HG03469 (cell line): ENCODE results near the gene FOXO3.
"Not testable (repeated sequence)": the region's sequence is repeated elsewhere in the genome, so short reads cannot be mapped to it uniquely, and the experiment has no call there.

Experiments used
- ATAC-seq: cut with Tn5 transposase; IDR thresholded peaks from one replicate; pipeline ENCODE4 v1.9.1; 2021; ENCODE audit warnings: mild to moderate bottlenecking, moderate library complexity, moderate number of reproducible peaks; ENCODE audit not compliant: unreplicated experiment

The FOXO3 gene

GRCh38 chr6:108560463-108561308, at the start of gene FOXO3:
TSS of gene FOXO3 (plus strand) at chr6:108560917. CDS start at chr6:108561209, 292 bp downstream.
- no peak for ATAC-seq

DNA sequence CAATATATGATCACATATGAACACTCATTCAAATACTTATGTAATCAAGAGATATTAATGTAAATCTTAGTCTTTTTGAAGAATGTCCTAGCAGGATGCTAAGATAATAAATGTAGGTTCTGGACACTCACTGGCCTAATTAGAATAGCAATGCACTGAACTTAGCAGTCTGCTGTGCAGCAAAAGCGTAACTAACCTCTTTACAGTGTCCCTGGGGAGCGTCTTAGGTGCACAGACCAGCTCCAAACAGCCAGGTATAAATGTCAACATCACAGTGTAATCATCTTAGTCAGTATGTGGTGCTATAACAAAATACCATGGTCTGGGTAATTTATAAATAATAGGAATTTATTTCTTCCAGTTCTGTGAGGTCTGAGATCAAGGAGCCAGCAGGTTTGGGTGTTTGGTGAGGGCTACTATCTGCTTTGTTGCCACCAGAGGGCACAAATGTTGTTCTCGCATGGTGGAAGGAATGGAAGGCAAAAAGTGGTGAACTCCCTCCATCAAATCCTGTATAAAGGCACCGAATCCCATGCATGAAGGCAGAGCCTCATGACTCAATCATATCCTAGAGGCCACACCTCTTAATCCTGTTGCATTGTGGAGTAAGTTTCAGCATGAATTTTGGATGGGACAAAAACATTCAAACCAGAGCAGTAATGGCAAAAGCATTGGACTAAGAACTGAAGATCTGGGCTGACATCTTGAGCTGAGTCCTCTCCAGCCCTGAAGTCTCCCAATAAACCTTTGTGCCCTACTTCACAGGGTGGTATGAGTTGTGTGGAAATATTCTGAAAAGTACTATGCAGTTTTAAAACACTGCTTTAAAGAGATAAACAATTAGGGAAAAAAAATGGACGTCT, 41.8 kb upstream of the FOXO3 start:
- ATAC-seq: no peak

DNA sequence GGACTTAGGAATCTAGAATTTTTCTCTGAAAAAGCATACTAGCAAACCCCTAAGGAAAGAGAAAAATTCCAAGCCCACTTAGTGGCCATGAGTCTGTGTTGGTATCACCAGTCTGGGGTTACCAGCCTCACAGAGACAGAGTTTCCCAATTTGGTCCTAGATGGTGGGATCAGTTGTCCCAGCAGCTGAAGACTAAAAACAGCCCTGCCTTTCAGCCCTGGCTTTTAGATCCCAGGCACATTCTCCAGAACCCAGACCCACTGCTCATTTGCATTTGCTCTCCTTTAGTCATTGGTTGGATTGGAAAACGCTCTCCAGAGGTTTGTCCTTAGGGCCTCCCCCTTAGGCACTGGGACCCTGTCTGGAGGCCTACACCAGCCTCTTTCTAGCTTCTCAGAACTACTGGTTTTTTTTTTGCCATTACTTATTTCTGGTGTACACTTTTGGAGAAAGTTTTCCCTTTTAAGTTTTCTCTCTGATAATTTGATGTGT, 39.1 kb upstream of the FOXO3 start:
- ATAC-seq: no peak

GRCh38 chr6:108523697-108524096, 37.0 kb upstream of the FOXO3 start:
- ATAC-seq: no peak

DNA sequence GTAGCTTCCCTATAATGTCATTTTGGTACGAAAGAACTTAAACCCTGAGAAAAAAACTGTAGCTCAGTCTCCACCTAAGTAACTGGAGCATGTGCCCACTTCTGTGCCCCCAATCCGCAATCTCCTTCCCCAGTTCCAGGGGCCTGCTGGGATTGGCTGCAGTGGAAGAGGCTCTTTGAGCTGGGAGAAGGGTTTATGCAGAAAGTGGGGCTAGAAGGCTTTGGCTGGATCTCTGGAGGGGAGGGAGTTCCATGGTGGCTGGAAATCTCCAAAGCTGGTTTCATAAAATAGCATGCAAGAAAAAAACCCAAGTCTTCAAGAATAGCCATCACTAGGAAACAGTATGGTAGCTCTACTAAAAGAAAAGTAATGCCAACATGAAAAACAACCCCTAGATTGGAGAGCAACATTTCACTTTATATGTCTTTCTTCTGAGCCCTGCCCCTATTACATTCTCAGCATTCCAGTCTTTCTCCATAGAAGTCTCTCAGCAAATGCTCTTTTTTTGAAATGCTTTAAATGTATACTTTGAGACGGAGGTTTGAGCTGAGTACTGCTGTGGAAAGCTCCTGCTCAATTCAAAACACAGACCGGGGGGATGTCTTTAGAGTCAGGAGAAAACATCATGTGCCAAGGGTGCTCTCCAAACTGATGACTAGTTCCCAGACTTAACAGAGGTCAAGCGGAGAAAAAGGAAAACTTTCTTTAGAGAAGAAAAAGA, 36.0 kb upstream of the FOXO3 start:
- ATAC-seq: no peak

DNA sequence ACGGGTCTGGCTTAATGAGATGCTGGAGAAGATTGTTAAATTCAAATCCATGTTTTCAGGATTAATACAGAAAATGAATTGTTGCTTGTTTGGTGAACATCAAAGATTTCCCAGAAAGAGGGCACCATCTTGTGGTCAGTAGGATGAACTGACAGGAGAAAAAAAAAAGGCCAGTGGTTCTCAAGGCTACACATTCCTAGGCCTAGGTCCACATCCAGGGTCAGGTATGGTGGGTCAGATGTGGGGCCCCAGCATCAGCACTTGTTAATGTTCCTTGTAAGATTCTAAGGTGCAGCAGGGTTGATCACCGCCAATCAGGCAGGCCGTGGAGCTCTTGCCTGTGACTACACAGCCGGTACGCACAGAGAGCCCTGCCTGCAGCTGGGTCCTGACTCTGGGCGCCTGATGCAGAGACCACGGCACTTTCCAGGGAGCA, 34.0 kb upstream of the FOXO3 start:
- no peak for ATAC-seq

DNA sequence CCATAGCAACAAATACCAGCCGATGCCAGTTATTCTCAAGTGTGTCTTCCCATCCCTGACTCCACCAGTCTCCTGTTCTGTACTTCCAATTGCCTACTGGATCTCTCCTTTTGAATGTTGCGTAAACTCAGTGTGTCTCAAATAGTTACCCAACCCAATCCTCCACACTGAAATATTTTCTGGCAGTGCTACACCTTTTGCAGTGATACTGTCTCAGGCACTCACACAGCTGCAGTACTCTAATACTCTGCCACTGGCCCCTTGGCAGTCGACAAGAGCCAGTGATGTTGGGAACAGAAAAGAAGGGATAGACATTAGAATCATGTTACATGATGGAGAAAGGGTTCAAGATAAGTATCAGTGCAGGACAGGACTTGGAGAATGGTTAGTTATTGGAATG, 31.8 kb upstream of the FOXO3 start:
- no peak for ATAC-seq

- no peak for ATAC-seq
These were observed 29.4 kb upstream of the FOXO3 start for GRCh38 chr6:108531332-108531731.

DNA sequence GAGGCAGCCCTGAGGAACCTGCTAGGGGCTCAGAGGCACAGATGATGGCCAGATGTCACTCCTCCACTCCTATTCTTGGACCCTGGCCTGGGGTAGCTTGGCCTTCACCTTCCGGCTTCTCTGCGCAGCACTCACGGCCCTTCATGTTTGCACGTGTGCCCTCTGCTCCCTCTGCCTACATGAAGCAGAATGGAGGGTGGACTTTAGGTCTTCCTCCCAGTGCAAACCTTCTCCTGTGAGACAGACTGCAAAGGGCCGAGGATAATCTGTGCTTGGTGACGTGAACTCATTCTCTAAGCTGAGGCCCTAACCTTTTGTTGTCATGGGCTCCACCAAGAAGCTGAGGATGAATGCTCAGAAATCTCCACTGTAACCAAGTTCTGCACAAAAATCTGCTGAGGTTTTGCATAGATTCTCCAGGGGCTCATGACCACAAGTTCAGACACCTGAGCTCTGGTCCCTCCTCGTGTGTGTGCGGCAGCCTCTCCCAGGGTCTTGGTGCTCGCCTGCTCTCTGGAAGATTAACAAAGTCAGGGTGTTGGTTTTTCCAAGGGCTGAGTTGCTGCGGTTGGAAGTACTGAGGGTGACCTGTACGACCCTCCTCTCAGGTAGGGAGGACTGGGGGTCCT, 25.5 kb upstream of the FOXO3 start:
- no peak for ATAC-seq

DNA sequence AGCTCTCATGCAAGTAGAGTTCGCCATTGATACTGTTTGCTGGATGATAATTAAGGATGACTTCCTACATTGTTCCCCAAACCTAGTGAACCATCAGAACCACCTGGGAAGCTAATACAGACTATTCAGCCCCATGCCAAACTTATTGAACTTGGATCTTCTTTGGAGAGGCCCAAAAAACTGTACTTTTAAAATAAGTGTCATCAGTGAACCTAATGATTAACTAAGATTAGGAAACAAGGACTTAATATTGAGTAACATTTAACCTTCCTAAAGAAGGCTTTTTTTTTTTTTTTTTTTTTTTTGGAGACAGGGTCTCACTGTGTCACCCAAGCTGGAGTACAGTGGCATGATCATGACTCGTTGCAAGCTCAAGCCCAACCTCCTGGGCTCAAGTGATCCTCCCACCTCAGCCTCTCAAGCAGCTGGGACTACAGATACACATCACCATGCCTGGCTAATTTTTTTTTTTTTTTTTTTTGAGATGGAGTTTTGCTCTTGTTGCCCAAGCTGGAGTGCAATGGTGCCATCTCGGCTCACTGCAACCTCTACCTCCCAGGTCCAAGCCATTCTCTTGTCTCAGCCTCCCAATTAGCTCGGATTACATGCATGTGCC, 24.7 kb upstream of the FOXO3 start:
- not testable (repeated sequence) for ATAC-seq

DNA sequence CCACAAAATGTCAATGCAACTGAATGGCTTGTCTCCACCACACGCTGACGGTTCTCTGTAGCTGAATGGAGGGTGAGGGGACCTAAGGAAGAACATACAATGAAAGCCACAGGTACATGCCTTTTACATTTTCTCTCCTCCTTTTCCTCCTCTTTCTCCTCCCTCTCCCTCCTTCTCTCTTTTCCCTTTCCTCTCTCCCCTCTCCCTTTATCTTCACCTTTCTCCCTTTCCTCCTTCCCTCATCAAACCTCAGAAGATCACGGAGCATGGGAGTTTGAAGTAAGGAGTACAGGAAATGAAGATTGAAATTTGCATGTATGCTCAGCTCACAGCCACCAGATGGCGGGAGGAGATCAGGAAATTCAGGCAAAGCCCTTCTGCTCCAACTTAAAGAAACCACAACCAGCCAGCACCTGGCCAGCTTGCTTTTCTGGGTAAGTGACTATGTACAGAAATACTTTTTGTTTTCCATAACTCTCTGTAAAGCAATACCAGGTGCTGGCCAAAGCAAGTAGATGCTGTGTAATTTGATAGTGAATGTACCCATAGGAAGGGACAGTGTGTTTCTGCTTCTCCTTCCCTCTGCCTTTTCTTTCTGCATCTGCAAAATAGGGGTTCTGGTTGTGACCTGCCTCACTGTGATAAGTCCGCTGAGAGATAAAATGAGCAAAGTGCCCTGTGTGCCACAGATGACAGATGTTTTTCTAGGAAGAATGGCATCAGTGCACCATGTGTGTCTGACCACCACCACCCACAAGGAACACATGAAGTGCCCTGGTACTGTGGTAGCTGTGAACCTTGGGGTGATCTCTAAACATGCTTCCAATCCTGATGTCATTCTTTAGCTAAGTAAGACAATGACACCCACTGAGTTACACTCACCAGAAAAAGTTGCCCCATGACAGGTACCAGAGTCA, 18.6 kb upstream of the FOXO3 start:
- ATAC-seq: no peak

GRCh38 chr6:108543175-108543940, 17.4 kb upstream of the FOXO3 start:
- no peak for ATAC-seq

- no peak for ATAC-seq
These were observed 16.1 kb upstream of the FOXO3 start for GRCh38 chr6:108544606-108545005.

DNA sequence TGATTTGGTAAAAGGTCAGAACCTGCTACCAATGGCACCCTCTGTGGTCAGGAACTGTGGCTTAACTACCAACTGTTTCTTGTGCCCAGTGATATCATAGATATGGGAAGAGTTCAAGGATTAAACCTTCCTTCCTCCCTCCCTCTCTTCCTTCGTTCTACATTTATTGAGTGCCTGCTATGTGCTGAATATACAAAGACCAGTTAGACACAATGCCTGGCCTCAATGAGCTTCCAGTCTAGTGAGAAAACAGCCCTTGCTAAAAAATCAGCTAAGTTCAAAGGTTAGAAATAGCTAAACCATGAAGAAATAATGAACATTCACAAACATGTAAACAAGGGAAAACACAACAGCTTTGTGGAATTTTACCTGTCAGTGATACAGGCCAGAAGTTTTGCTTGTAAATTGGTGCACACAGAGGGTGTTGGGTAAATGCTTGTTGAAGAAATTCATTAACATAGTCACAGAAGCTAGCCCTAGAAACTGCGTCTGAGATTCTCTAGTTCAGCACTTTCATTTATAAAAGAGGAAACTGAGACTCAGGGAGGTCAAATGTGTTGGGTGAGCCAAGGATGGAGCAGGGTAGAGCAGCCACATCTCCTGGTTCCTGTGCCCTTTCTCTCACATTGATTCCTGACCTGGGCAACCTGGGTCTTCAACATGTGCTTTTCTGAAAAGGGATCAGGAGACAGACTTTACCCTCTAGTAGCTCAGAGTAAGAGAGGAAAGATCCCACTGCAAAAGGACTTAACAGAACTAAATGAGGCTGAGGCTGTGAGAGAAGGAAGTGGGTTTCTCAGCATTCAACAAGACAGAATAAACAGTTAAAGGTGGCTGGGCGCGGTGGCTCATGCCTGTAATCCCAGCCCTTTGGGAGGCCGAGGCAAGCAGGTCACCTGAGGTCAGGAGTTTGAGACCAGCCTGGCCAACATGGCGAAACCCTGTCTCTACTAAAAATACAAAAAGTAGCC, 14.4 kb upstream of the FOXO3 start:
- no peak for ATAC-seq

GRCh38 chr6:108549241-108549640, 11.5 kb upstream of the FOXO3 start:
- ATAC-seq: no peak

- no peak for ATAC-seq
These were observed 11.0 kb upstream of the FOXO3 start for GRCh38 chr6:108549741-108550140.

DNA sequence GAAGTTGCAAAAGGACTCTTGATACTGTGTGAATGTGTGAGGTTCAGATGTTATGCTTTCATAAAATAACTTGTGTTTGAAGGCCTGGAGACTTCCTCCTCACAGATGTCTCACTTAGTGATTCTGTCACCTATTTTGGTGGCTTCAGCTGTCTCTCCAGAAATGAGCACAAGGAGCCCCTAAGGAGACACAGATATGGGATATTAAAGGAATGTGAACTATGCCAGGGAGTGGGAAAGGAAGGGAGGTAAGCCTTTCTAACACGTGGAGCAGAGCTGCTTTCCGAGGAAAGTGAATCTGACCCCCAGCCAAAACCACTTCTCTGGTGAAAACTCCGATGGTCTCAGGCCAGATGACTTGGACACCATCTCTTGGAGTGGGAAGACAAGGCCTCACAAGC, 10.5 kb upstream of the FOXO3 start:
- no peak for ATAC-seq
